ENCODE data around the gene CDH4.

DNA sequence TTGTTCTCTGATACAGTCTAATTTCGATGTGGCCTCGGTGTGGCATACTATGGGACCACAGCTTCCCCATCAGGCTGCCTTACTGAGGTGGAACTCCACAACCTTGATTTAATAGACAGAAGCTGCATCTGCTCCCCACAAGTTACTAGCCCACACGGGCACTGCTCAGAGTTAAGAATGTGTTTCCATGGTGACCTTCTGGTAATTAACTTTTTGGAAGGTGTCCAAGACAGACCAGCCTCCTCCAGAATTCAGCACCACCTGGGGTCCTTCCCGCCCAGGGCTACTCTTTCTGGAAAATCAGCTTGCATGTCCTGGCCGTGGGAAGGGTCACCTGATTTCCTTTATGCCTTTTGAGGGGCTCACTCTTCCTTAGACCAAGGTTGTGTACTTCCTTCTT lies 48.7 kb upstream of the CDH4 start:
- no peak for TF ChIP-seq TAF1 (IDR thresholded peaks at IDR 0.05; ENCODE audit: low read depth, low read length)
- TF ChIP-seq, protein P1, sequence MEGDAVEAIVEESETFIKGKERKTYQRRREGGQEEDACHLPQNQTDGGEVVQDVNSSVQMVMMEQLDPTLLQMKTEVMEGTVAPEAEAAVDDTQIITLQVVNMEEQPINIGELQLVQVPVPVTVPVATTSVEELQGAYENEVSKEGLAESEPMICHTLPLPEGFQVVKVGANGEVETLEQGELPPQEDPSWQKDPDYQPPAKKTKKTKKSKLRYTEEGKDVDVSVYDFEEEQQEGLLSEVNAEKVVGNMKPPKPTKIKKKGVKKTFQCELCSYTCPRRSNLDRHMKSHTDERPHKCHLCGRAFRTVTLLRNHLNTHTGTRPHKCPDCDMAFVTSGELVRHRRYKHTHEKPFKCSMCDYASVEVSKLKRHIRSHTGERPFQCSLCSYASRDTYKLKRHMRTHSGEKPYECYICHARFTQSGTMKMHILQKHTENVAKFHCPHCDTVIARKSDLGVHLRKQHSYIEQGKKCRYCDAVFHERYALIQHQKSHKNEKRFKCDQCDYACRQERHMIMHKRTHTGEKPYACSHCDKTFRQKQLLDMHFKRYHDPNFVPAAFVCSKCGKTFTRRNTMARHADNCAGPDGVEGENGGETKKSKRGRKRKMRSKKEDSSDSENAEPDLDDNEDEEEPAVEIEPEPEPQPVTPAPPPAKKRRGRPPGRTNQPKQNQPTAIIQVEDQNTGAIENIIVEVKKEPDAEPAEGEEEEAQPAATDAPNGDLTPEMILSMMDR (IDR thresholded peaks at IDR 0.05; ENCODE audit: control extremely low read depth in 1 of 3, insufficient read depth in 1 of 3, low read depth in 1 of 3, low read length in 3 of 3), result no peak
- no peak for TF ChIP-seq SIX5 (IDR thresholded peaks at IDR 0.05; ENCODE audit: low read depth, low read length)
- TF ChIP-seq EZH2 (IDR thresholded peaks at IDR 0.05; ENCODE audit: low read depth, low read length, severe bottlenecking), result no peak

Data from H1 (cell line).